ENCODE data around the gene REPIN1. TPM values are rescaled to one million over a fixed set of nuclear protein-coding genes. Genes with fewer than 3 reads are reported as not detected.

The REPIN1 gene
- total and polyA plus RNA-seq, 9 donors, result 39.5 to 88.6 (median 75.9) TPM

GRCh38 chr7:150398965-150399320, 30.3 kb downstream of the REPIN1 start:
- Histone ChIP-seq H3K27me3 (ENCODE audit: control insufficient read depth, insufficient read depth, low read length) (no peaks in the 10 kb centered on the region), H3K4me1 (ENCODE audit: control insufficient read depth, insufficient read depth, low read length) (peaks cover 13% of the 10 kb centered on the region), H3K4me3 (ENCODE audit: low read length) (no peak overlapping the region), H3K36me3 (ENCODE audit: control insufficient read depth, insufficient read depth, low read length) (peaks cover 29% of the 10 kb centered on the region), H3K27ac (ENCODE audit: low read length) (no peak overlapping the region), H3K9me3 (replicated peaks; ENCODE audit: control insufficient read depth, low read depth, low read length) (no peaks in the 10 kb centered on the region)
- no peak for DNase-seq
- no CpG with 5 or more reads among the region's 2 CpGs for WGBS (ENCODE audit: insufficient coverage)

- Histone ChIP-seq H3K9me3 (replicated peaks; ENCODE audit: control insufficient read depth, low read depth, low read length) (no peaks in the 10 kb centered on the region), H3K27me3 (ENCODE audit: control insufficient read depth, insufficient read depth, low read length) (no peaks in the 10 kb centered on the region), H3K36me3 (ENCODE audit: control insufficient read depth, insufficient read depth, low read length) (peaks cover 29% of the 10 kb centered on the region), H3K4me3 (ENCODE audit: low read length) (no peak overlapping the region), H3K4me1 (ENCODE audit: control insufficient read depth, insufficient read depth, low read length) (peaks cover 18% of the 10 kb centered on the region), H3K27ac (ENCODE audit: low read length) (no peak overlapping the region)
- WGBS (ENCODE audit: insufficient coverage), result 71% methylated on average over 14 of the region's 15 CpGs
- no peak for DNase-seq
These were observed 30.9 kb downstream of the REPIN1 start for GRCh38 chr7:150399421-150400007.

GRCh38 chr7:150400008-150400787, 31.6 kb downstream of the REPIN1 start:
- no peaks in the 10 kb centered on the region for H3K9me3 ChIP-seq (replicated peaks; ENCODE audit: control insufficient read depth, low read depth, low read length)
- no peak overlapping the region for H3K4me3 ChIP-seq (ENCODE audit: low read length)
- no peak for DNase-seq
- no peak overlapping the region for H3K27ac ChIP-seq (ENCODE audit: low read length)
- H3K36me3 ChIP-seq (ENCODE audit: control insufficient read depth, insufficient read depth, low read length), result peaks cover 29% of the 10 kb centered on the region
- WGBS (ENCODE audit: insufficient coverage), result 62% methylated on average over 7 of the region's 11 CpGs
- H3K4me1 ChIP-seq (ENCODE audit: control insufficient read depth, insufficient read depth, low read length), result peaks cover 21% of the 10 kb centered on the region
- no peaks in the 10 kb centered on the region for H3K27me3 ChIP-seq (ENCODE audit: control insufficient read depth, insufficient read depth, low read length)

- no peak for DNase-seq
- H3K4me3 ChIP-seq (ENCODE audit: low read length), result no peak overlapping the region
- H3K27me3 ChIP-seq (ENCODE audit: control insufficient read depth, insufficient read depth, low read length), result no peaks in the 10 kb centered on the region
- H3K4me1 ChIP-seq (ENCODE audit: control insufficient read depth, insufficient read depth, low read length), result peaks cover 23% of the 10 kb centered on the region
- peaks cover 29% of the 10 kb centered on the region for H3K36me3 ChIP-seq (ENCODE audit: control insufficient read depth, insufficient read depth, low read length)
- H3K27ac ChIP-seq (ENCODE audit: low read length), result no peak overlapping the region
- WGBS (ENCODE audit: insufficient coverage), result 81% methylated on average over 14 of the region's 15 CpGs
- no peaks in the 10 kb centered on the region for H3K9me3 ChIP-seq (replicated peaks; ENCODE audit: control insufficient read depth, low read depth, low read length)
These were observed 32.3 kb downstream of the REPIN1 start for GRCh38 chr7:150400788-150401423.

GRCh38 chr7:150401424-150401790, 32.8 kb downstream of the REPIN1 start:
- no peak for DNase-seq
- H3K27me3 ChIP-seq (ENCODE audit: control insufficient read depth, insufficient read depth, low read length), result no peaks in the 10 kb centered on the region
- peaks cover 28% of the 10 kb centered on the region for H3K4me1 ChIP-seq (ENCODE audit: control insufficient read depth, insufficient read depth, low read length)
- peaks cover 27% of the 10 kb centered on the region for H3K36me3 ChIP-seq (ENCODE audit: control insufficient read depth, insufficient read depth, low read length)
- no peak overlapping the region for H3K4me3 ChIP-seq (ENCODE audit: low read length)
- no peaks in the 10 kb centered on the region for H3K9me3 ChIP-seq (replicated peaks; ENCODE audit: control insufficient read depth, low read depth, low read length)
- WGBS (ENCODE audit: insufficient coverage), result no CpG with 5 or more reads among the region's 1 CpG
- no peak overlapping the region for H3K27ac ChIP-seq (ENCODE audit: low read length)

- Histone ChIP-seq H3K9me3 (replicated peaks; ENCODE audit: control insufficient read depth, low read depth, low read length) (no peaks in the 10 kb centered on the region), H3K4me1 (ENCODE audit: control insufficient read depth, insufficient read depth, low read length) (peaks cover 31% of the 10 kb centered on the region), H3K27ac (ENCODE audit: low read length) (no peak overlapping the region), H3K36me3 (ENCODE audit: control insufficient read depth, insufficient read depth, low read length) (peaks cover 22% of the 10 kb centered on the region), H3K4me3 (ENCODE audit: low read length) (no peak overlapping the region), H3K27me3 (ENCODE audit: control insufficient read depth, insufficient read depth, low read length) (no peaks in the 10 kb centered on the region)
- WGBS (ENCODE audit: insufficient coverage), result 68% methylated on average over 3 of the region's 7 CpGs
- DNase-seq, result no peak
These were observed 33.4 kb downstream of the REPIN1 start for GRCh38 chr7:150401861-150402631.

- H3K27me3 ChIP-seq (ENCODE audit: control insufficient read depth, insufficient read depth, low read length), result no peaks in the 10 kb centered on the region
- H3K9me3 ChIP-seq (replicated peaks; ENCODE audit: control insufficient read depth, low read depth, low read length), result no peaks in the 10 kb centered on the region
- WGBS (ENCODE audit: insufficient coverage), result 77% methylated on average over 13 of the region's 13 CpGs
- no peak for DNase-seq
- no peak overlapping the region for H3K4me3 ChIP-seq (ENCODE audit: low read length)
- H3K36me3 ChIP-seq (ENCODE audit: control insufficient read depth, insufficient read depth, low read length), result peaks cover 20% of the 10 kb centered on the region
- H3K27ac ChIP-seq (ENCODE audit: low read length), result no peak overlapping the region
- peaks cover 31% of the 10 kb centered on the region for H3K4me1 ChIP-seq (ENCODE audit: control insufficient read depth, insufficient read depth, low read length)
These were observed 34.2 kb downstream of the REPIN1 start for GRCh38 chr7:150402671-150403321.

- Histone ChIP-seq H3K4me1 (ENCODE audit: control insufficient read depth, insufficient read depth, low read length) (peaks cover 31% of the 10 kb centered on the region), H3K9me3 (replicated peaks; ENCODE audit: control insufficient read depth, low read depth, low read length) (no peaks in the 10 kb centered on the region), H3K36me3 (ENCODE audit: control insufficient read depth, insufficient read depth, low read length) (peaks cover 14% of the 10 kb centered on the region), H3K27me3 (ENCODE audit: control insufficient read depth, insufficient read depth, low read length) (no peaks in the 10 kb centered on the region), H3K27ac (ENCODE audit: low read length) (peak overlapping the region; percentile 93), H3K4me3 (ENCODE audit: low read length) (no peak overlapping the region)
- 79% methylated on average over 7 of the region's 13 CpGs for WGBS (ENCODE audit: insufficient coverage)
- DNase-seq, result no peak
These were observed 35.0 kb downstream of the REPIN1 start for GRCh38 chr7:150403376-150404171.

GRCh38 chr7:150404172-150404804, 35.7 kb downstream of the REPIN1 start:
- DNase-seq, result peak; percentile 32
- no peaks in the 10 kb centered on the region for H3K9me3 ChIP-seq (replicated peaks; ENCODE audit: control insufficient read depth, low read depth, low read length)
- no peaks in the 10 kb centered on the region for H3K27me3 ChIP-seq (ENCODE audit: control insufficient read depth, insufficient read depth, low read length)
- peaks cover 11% of the 10 kb centered on the region for H3K36me3 ChIP-seq (ENCODE audit: control insufficient read depth, insufficient read depth, low read length)
- peak overlapping the region; percentile 93 for H3K27ac ChIP-seq (ENCODE audit: low read length)
- H3K4me1 ChIP-seq (ENCODE audit: control insufficient read depth, insufficient read depth, low read length), result peaks cover 31% of the 10 kb centered on the region
- H3K4me3 ChIP-seq (ENCODE audit: low read length), result peak overlapping the region; percentile 70
- 14% methylated on average over 11 of the region's 16 CpGs for whole genome bisulfite sequencing (ENCODE audit: insufficient coverage)
